AG09309 (cell line): ENCODE data around the gene SAA1.

Source experiments
- DNase-seq: peaks from one replicate; pipeline ENCODE4 v3.0.0-alpha.2; 2010; ENCODE audit warnings: low read depth
- H3K4me3 ChIP-seq: 2 replicates; pipeline ENCODE4 v1.5.1; 2011; ENCODE audit warnings: mild to moderate bottlenecking, low read depth, low read length, moderate library complexity; ENCODE audit not compliant: control insufficient read depth
- TF ChIP-seq, protein P1 (sequence below): IDR thresholded peaks from 2 replicates; pipeline ENCODE4 v1.5.1; 2011; ENCODE audit warnings: mild to moderate bottlenecking, low read depth, low read length, inconsistent platforms; ENCODE audit not compliant: insufficient read depth, control insufficient read depth; ENCODE audit errors: missing control alignments

Gene SAA1

DNA sequence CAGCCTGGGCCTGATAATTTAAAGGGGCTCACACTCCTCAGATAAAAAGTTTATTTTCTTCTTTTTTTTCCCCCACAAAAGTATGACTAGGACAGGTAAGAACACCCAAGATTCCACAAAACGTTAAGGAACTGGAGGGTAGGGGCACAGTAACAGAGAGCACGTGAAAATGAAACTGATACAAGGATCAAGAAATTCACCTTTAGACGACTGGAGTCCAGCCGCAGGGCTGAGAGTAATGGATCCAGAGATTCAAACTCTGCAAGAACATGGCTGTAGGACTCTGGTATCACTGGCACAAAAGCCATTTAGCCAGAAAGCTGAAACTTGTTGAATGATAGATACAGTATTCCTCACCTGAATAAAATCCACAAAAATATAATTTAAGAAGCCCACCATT lies 51.5 kb downstream of the SAA1 start:
- TF ChIP-seq, protein P1, sequence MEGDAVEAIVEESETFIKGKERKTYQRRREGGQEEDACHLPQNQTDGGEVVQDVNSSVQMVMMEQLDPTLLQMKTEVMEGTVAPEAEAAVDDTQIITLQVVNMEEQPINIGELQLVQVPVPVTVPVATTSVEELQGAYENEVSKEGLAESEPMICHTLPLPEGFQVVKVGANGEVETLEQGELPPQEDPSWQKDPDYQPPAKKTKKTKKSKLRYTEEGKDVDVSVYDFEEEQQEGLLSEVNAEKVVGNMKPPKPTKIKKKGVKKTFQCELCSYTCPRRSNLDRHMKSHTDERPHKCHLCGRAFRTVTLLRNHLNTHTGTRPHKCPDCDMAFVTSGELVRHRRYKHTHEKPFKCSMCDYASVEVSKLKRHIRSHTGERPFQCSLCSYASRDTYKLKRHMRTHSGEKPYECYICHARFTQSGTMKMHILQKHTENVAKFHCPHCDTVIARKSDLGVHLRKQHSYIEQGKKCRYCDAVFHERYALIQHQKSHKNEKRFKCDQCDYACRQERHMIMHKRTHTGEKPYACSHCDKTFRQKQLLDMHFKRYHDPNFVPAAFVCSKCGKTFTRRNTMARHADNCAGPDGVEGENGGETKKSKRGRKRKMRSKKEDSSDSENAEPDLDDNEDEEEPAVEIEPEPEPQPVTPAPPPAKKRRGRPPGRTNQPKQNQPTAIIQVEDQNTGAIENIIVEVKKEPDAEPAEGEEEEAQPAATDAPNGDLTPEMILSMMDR: no peak
- DNase-seq: no peak
- H3K4me3 ChIP-seq: no peak overlapping the region
